ENCODE data around the gene MED31. TPM values are rescaled to one million over a fixed set of nuclear protein-coding genes. Genes with fewer than 3 reads are reported as not detected.
"Not testable (repeated sequence)": the region's sequence is repeated elsewhere in the genome, so short reads cannot be mapped to it uniquely, and the experiment has no call there.

The MED31 gene
- total and polyA plus RNA-seq, 2 donors (not counting 3 experiments of a cell fraction or from before 2014, with no cell fraction given): 13.7 to 29.4 TPM

GRCh38 chr17:6656797-6657632, 5.6 kb upstream of the MED31 start:
- H3K79me2 ChIP-seq (ENCODE audit: control insufficient read depth, insufficient read depth, low read length); BruUV-seq (replicated peaks); H2AFZ ChIP-seq (ENCODE audit: low read depth, low read length); H3K9ac ChIP-seq (replicated peaks; ENCODE audit: extremely low read depth, insufficient read depth, low read length); H3K9me3 ChIP-seq (replicated peaks; ENCODE audit: control insufficient read depth, insufficient read depth, low read length); H3K4me3 ChIP-seq (replicated peaks in 1 of 3; ENCODE audit: insufficient read depth in 1 of 3, low read depth in 1 of 3, low read length in 3 of 3); POLR2A ChIA-PET; intact Hi-C loops (cut with micrococcal nuclease); H3K27ac ChIP-seq (ENCODE audit: insufficient read depth, low read depth, low read length); H3K36me3 ChIP-seq (ENCODE audit: control insufficient read depth in 2 of 2, extremely low read depth in 1 of 2, insufficient read depth in 2 of 2, low read length in 2 of 2); H4K20me1 ChIP-seq (replicated peaks; ENCODE audit: control insufficient read depth, extremely low read depth, insufficient read depth, low read length); H3K4me1 ChIP-seq (ENCODE audit: control insufficient read depth, extremely low read depth, insufficient read depth, low read length); H3K9me1 ChIP-seq (replicated peaks; ENCODE audit: control insufficient read depth, extremely low read depth, insufficient read depth, low read length); dilution Hi-C loops (cut with MboI; ENCODE audit: extremely low pct_ligation_motif_present, low sequenced_read_pairs); H3K4me2 ChIP-seq (ENCODE audit: insufficient read depth, low read length); DNase-seq (ENCODE audit: low read depth, low spot score): not testable (repeated sequence)
- TF ChIP-seq EZH2 (IDR thresholded peaks at IDR 0.05; ENCODE audit: borderline replicate concordance, low read depth, low read length, severe bottlenecking): peak; percentile 65
- peak; percentile 50 for FAIRE-seq
- peaks cover 44 to 61% of the 10 kb centered on the region in 2 experiments for H3K27me3 ChIP-seq (ENCODE audit: control insufficient read depth in 2 of 2, insufficient read depth in 2 of 2, low read length in 2 of 2)
- CTCF ChIA-PET: interaction anchor here (0.9 kb wide), 1 partner anchor 9 kb away, joined by 3 read pairs; no protein-coding TSS in a partner anchor

GRCh38 chr17:6655732-6656361, 4.4 kb upstream of the MED31 start:
- H3K9me1 ChIP-seq (replicated peaks; ENCODE audit: control insufficient read depth, extremely low read depth, insufficient read depth, low read length); POLR2A ChIA-PET; CTCF ChIA-PET; H3K36me3 ChIP-seq (ENCODE audit: control insufficient read depth in 2 of 2, extremely low read depth in 1 of 2, insufficient read depth in 2 of 2, low read length in 2 of 2); BruUV-seq (replicated peaks); dilution Hi-C loops (cut with MboI; ENCODE audit: extremely low pct_ligation_motif_present, low sequenced_read_pairs); H4K20me1 ChIP-seq (replicated peaks; ENCODE audit: control insufficient read depth, extremely low read depth, insufficient read depth, low read length); H3K4me2 ChIP-seq (ENCODE audit: insufficient read depth, low read length); H3K4me3 ChIP-seq (replicated peaks in 1 of 3; ENCODE audit: insufficient read depth in 1 of 3, low read depth in 1 of 3, low read length in 3 of 3); H3K27ac ChIP-seq (ENCODE audit: insufficient read depth, low read depth, low read length); DNase-seq (ENCODE audit: low read depth, low spot score); H3K9me3 ChIP-seq (replicated peaks; ENCODE audit: control insufficient read depth, insufficient read depth, low read length); H3K79me2 ChIP-seq (ENCODE audit: control insufficient read depth, insufficient read depth, low read length); H2AFZ ChIP-seq (ENCODE audit: low read depth, low read length); H3K9ac ChIP-seq (replicated peaks; ENCODE audit: extremely low read depth, insufficient read depth, low read length); intact Hi-C loops (cut with micrococcal nuclease); H3K4me1 ChIP-seq (ENCODE audit: control insufficient read depth, extremely low read depth, insufficient read depth, low read length): not testable (repeated sequence)
- FAIRE-seq: peak; percentile 81
- H3K27me3 ChIP-seq (ENCODE audit: control insufficient read depth in 2 of 2, insufficient read depth in 2 of 2, low read length in 2 of 2): peaks cover 39 to 55% of the 10 kb centered on the region in 2 experiments
- peak; percentile 41 for TF ChIP-seq EZH2 (IDR thresholded peaks at IDR 0.05; ENCODE audit: borderline replicate concordance, low read depth, low read length, severe bottlenecking)

All from endothelial cell of umbilical vein (primary cell).